K562 (cell line): Measurements from ENCODE around the gene NXT1. TPM values are rescaled to one million over a fixed set of nuclear protein-coding genes. Genes with fewer than 3 reads are reported as not detected.
A peak's percentile ranks its signal among the peaks of the same experiment; 100 is the strongest.

Source experiments
- ATF1 ChIP-seq, 2 experiments: fragments of 450-650 bp in 1 of 2; IDR thresholded peaks; 2 replicates each; pipeline ENCODE4 v1.6.1; 2016; ENCODE audit warnings: missing compliant biosample characterization in 1 of 2, missing genetic modification characterization in 1 of 2
- BCLAF1 ChIP-seq, 2 experiments: fragments of 450-650 bp in 1 of 2; IDR thresholded peaks; 2 replicates each; pipeline ENCODE4 v1.6.1; 2011 to 2017; ENCODE audit warnings: low read depth in 2 of 2, antibody characterized with exemption in 1 of 2, borderline replicate concordance in 1 of 2, low read length in 1 of 2, mild to moderate bottlenecking in 1 of 2, mixed read lengths in 1 of 2; ENCODE audit not compliant: control insufficient read depth in 1 of 2
- BMI1 ChIP-seq: fragments of 150-350 bp; IDR thresholded peaks from 2 replicates; pipeline ENCODE4 v1.6.1; 2014; ENCODE audit warnings: low read length
- CLOCK ChIP-seq: fragments of 250-450 bp; sonication (Bioruptor Pico); IDR thresholded peaks from 2 replicates; pipeline ENCODE4 v1.4.0; 2020; ENCODE audit warnings: mild to moderate bottlenecking, moderate library complexity, borderline replicate concordance
- EGR1 ChIP-seq: fragments of 450-650 bp; conservative IDR thresholded peaks from 2 replicates; pipeline ENCODE4 v1.6.1; 2017; ENCODE audit warnings: mild to moderate bottlenecking
- EP300 ChIP-seq: IDR thresholded peaks from 2 replicates; pipeline ENCODE4 v1.6.1; 2012; ENCODE audit warnings: low read length, improper control_type of control experiment
- GABPB1 ChIP-seq: sonication (generic); formaldehyde crosslinking; IDR thresholded peaks from 2 replicates; pipeline ENCODE4 v1.8.0; 2022; ENCODE audit warnings: mild to moderate bottlenecking, missing genetic modification reagents
- MAFF ChIP-seq: IDR thresholded peaks from 2 replicates; pipeline ENCODE4 v1.6.1; 2012; ENCODE audit warnings: low read length, improper control_type of control experiment
- MBD2 ChIP-seq: sonication (generic); IDR thresholded peaks from 2 replicates; pipeline ENCODE4 v1.6.1; 2016; ENCODE audit warnings: low read depth, borderline replicate concordance
- MLX ChIP-seq, 2 experiments: fragments of 450-650 bp in 1 of 2; sonication (generic) in 1 of 2; formaldehyde crosslinking; conservative IDR thresholded peaks; 2 replicates each; pipeline versions ENCODE4 v1.4.0 to v1.8.1; 2020 to 2022; ENCODE audit warnings: mild to moderate bottlenecking in 1 of 2, missing genetic modification reagents in 1 of 2
- POLR2G ChIP-seq: fragments of 200-400 bp; formaldehyde crosslinking; IDR thresholded peaks from 2 replicates; pipeline ENCODE4 v1.6.1; 2017; ENCODE audit warnings: low read depth, mild to moderate bottlenecking, antibody characterized with exemption, low read length, moderate library complexity
- PRMT5 ChIP-seq: sonication (generic); formaldehyde crosslinking; IDR thresholded peaks from 2 replicates; pipeline ENCODE4 v1.5.0; 2020; ENCODE audit warnings: missing genetic modification reagents
- TCF7L2 ChIP-seq: fragments of 150-350 bp; IDR thresholded peaks from 2 replicates; pipeline ENCODE4 v1.6.1; 2016; ENCODE audit warnings: low read depth, mild to moderate bottlenecking, low read length, moderate library complexity
- ZNF395 ChIP-seq: fragments of 200-800 bp; sonication (Bioruptor generic); IDR thresholded peaks from 2 replicates; pipeline ENCODE4 v1.6.1; 2017; ENCODE audit warnings: missing genetic modification characterization, missing compliant biosample characterization
- ZNF431 ChIP-seq: sonication (generic); formaldehyde crosslinking; IDR thresholded peaks from 2 replicates; pipeline ENCODE4 v1.8.0; 2022; ENCODE audit warnings: mild to moderate bottlenecking, missing genetic modification reagents
- ZNF639 ChIP-seq, 2 experiments: fragments of 200-800 bp in 1 of 2; sonication (Bioruptor generic) in 1 of 2; sonication (generic) in 1 of 2; formaldehyde crosslinking in 1 of 2; IDR thresholded peaks in 1 of 2; conservative IDR thresholded peaks in 1 of 2; 2 replicates each; pipeline versions ENCODE4 v1.5.0 to v1.6.1; 2016 to 2020; ENCODE audit warnings: missing compliant biosample characterization in 1 of 2, missing genetic modification characterization in 1 of 2, missing genetic modification reagents in 1 of 2
- polyA plus RNA-seq, 8 experiments: library from polyadenylated mRNA; depleted of rRNA in 4 of 8; stranded (reverse) in 5 of 8; unstranded in 3 of 8; fragments of >200 nt; fragmentation: Nextera tagmentation in 2 of 8; fragmentation: Illumina TruSeq in 1 of 8; extraction: Ambion mirVana in 2 of 8; extraction: Trizol in 1 of 8; gene quantifications; 2 replicates each; pipeline versions ENCODE4 v1.2.1 to v1.2.3, GENCODE V29; 2011 to 2014; ENCODE audit warnings: inconsistent platforms in 1 of 8, missing spikeins in 1 of 8
- total RNA-seq, 7 experiments: library from RNA; depleted of rRNA in 6 of 7; stranded (reverse); fragments of >200 nt in 6 of 7; fragmentation: Illumina TruSeq in 2 of 7; extraction: Trizol in 2 of 7; gene quantifications; 2 replicates each; pipeline versions ENCODE4 v1.2.1 to v1.2.3, GENCODE V29; 2011 to 2021; ENCODE audit warnings: low replicate concordance in 1 of 7

Gene NXT1
- total and polyA plus RNA-seq, 9 of the 15 experiments (the other 6 are each of a cell fraction or from before 2014, with no cell fraction given): 7.7 to 50.9 (median 35.6) TPM

GRCh38 chr20:23357767-23358562 lies 7.4 kb downstream of the NXT1 start (continued):
- TF ChIP-seq ZNF639 (CRISPR knock-in tag; conservative IDR thresholded peaks at IDR 0.05 in 1 of 2, IDR thresholded peaks at IDR 0.05 in 1 of 2) (no peak; a peak in 1 of 4 replicates), ZNF431 (CRISPR knock-in tag) (no peak), PRMT5 (no peak), TCF7L2 (no peak), MLX (CRISPR knock-in tag; conservative IDR thresholded peaks at IDR 0.05) (no peak), BMI1 (no peak), POLR2G (peak; percentile 87), MBD2 (peak; percentile 21; the same call in 1 of the 2 replicates), GABPB1 (CRISPR knock-in tag) (peak; percentile 38; the same call in 1 of the 2 replicates), BCLAF1 (IDR thresholded peaks at IDR 0.05; ENCODE audit: borderline replicate concordance in 1 of 2, control insufficient read depth in 1 of 2, low read depth in 2 of 2, low read length in 1 of 2) (no peak), MAFF (no peak), ATF1 (CRISPR knock-in tag; IDR thresholded peaks at IDR 0.05) (peak; percentile 83), ATF1 (tag; IDR thresholded peaks at IDR 0.05) (peak; percentile 98), EGR1 (peak; percentile 71), EP300 (peak; percentile 33; the same call in 1 of the 2 replicates), ZNF395 (0 out of 2 replicates have a peak, but pooled peaks have one; percentile 13), CLOCK (CRISPR knock-in tag) (0 out of 2 replicates have a peak, but pooled peaks have one; percentile 58)
